Measurements from ENCODE around the gene DHX35.
A peak's percentile ranks its signal among the peaks of the same experiment; 100 is the strongest.

DHX35 gene

DNA sequence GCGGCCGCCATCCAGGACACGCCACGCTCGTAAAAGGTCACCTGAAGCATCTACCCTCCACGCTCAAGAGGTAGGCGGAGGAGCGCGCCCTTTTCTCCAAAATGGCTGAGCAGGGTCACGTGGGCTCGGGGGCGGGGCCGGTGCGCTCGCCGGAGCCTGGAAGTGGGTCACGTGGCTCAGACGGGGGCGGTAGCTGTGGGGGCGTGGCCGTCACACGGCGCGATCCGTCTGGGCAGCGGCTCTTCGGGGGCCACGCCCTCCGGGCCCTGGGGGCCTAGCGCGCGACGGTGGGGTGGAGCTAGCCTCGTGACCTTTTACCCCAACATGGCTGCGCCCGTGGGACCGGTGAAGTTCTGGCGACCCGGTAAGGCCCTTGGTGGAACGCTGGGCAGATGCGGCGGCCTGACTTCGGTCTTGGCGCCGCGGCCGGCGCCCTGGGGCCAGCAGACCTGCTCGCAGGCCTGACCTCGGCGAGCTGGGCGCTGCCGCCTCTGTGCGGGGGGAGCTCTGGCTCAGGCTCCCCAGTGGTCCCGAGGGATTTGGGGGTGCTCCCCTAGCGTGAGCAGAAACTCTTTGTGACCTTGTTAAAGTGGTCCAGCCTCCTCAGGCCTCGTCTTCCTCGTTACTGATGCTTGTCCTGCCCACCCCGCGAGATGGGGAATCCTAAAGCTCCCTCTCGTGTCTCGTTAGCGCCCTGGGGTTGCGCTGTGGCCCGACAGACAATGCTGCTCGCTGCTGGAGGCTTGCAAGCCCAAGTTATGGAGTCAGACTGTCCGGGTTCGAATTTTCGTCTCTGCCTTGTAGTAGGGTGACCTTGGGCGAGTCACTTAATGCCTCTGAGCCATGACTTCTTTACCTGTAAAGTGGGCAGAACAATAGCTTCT, at the start of gene DHX35:
Gene DHX35 (plus strand): TSS at position 301 of the 884 bp plus-strand sequence. CDS start 24 bp downstream, at position 325.
- peak within 1 kb of the TSS; percentile 84 for H3K27ac ChIP-seq
- peak; percentile 46; the same call in 1 of the 2 replicates for TF ChIP-seq CTCF (conservative IDR thresholded peaks at IDR 0.05)

- no peak overlapping the region for H3K27ac ChIP-seq
- no peak for TF ChIP-seq CTCF (conservative IDR thresholded peaks at IDR 0.05)
Observed at GRCh38 chr20:38915355-38915754, 46.8 kb upstream of the DHX35 start.

DNA sequence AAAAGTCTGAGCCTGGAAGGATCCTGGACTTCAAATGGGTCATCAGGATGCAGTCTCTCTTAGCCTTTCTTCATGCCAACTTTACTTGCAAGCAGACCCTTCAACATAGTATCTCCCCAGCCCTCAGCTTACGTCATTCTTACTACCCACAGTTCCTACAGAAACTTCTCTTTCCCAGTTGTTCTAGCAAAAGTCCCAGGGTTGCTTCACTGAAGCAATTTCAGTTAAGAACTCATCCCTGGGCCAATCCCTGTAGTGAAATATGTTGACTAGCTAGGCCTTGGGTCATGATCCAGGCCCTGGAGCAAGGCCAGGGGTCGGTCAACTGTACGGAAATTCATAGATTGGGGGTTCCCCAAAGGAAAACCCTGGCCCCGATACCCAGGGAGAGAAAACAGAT, 44.5 kb upstream of the DHX35 start:
- no peak overlapping the region for H3K27ac ChIP-seq
- TF ChIP-seq CTCF (conservative IDR thresholded peaks at IDR 0.05) = no peak

GRCh38 chr20:38918172-38918571, 44.0 kb upstream of the DHX35 start:
- H3K27ac ChIP-seq = no peak overlapping the region
- TF ChIP-seq CTCF (conservative IDR thresholded peaks at IDR 0.05) = no peak

DNA sequence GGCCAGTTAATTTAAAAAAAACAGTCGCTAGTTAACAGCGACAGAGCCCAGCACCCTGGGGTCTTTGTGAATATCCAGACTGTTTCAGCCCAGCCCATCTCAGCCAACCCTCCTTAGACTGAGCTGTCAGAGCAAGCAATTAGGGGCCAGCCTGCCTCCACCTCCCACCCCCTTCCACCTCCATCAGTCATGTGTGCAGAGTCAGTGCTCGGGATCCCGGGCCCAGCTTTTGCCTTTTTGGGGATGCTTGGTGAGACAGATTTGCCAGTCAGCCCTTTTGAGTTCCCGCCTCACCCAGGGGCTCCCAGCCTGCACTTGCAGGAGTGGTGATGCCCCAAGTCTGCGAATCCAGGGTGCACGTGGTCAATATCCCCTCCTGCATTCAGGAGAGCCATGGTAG, 42.5 kb upstream of the DHX35 start:
- no peak for TF ChIP-seq CTCF (conservative IDR thresholded peaks at IDR 0.05)
- no peak overlapping the region for H3K27ac ChIP-seq

GRCh38 chr20:38920411-38920810, 41.7 kb upstream of the DHX35 start:
- H3K27ac ChIP-seq = no peak overlapping the region
- no peak for TF ChIP-seq CTCF (conservative IDR thresholded peaks at IDR 0.05)

DNA sequence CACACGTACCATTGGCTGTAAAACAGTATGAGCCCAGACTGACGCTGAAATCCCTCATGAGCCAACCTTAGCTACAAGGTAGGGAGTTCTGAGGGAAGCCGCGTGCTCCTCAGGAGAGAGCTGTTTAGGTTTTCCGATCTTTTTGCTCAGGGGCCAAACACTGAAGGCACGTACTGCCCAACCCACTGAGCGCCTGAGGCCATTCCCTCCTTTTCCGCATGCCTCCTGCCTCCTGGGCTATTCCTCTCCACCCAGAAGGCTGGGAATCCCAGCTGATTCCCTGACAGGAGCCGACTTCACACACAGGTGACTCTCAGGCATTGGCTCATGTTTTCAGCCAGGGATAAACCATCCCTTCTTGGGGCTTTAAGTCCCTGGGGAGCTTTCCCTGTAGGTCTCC, 41.3 kb upstream of the DHX35 start:
- no peak overlapping the region for H3K27ac ChIP-seq
- no peak for TF ChIP-seq CTCF (conservative IDR thresholded peaks at IDR 0.05)
